Thymus (tissue), 11 donors: ENCODE data around the gene PROSER2. TPM values are rescaled to one million over a fixed set of nuclear protein-coding genes. Genes with fewer than 3 reads are reported as not detected.
"Not testable (repeated sequence)": the region's sequence is repeated elsewhere in the genome, so short reads cannot be mapped to it uniquely, and the experiment has no call there.

Experiments
- DNase-seq, 9 donors: peaks; one replicate each; pipeline ENCODE4 v3.0.0-alpha.2; 2013; ENCODE audit warnings: low spot score in 9 of 9, low read depth in 6 of 9, missing footprints in 1 of 9
- H3K27ac ChIP-seq, 2 donors: one replicate each; pipeline ENCODE4 v1.5.1; 2013; ENCODE audit warnings: control low read depth in 1 of 2, low read depth in 1 of 2, low read length in 1 of 2, mild to moderate bottlenecking in 1 of 2, moderate library complexity in 1 of 2
- H3K27me3 ChIP-seq, 2 donors: one replicate each; pipeline ENCODE4 v1.5.1; 2013; ENCODE audit warnings: low read length in 1 of 2; ENCODE audit not compliant: control insufficient read depth in 2 of 2, insufficient read depth in 1 of 2
- H3K36me3 ChIP-seq, 2 donors: one replicate each; pipeline ENCODE4 v1.5.1; 2013; ENCODE audit warnings: low read length in 1 of 2, mild to moderate bottlenecking in 1 of 2, moderate library complexity in 1 of 2; ENCODE audit not compliant: control insufficient read depth in 2 of 2, insufficient read depth in 2 of 2
- H3K4me1 ChIP-seq, 2 donors: one replicate each; pipeline ENCODE4 v1.5.1; 2013; ENCODE audit warnings: low read length in 2 of 2; ENCODE audit not compliant: control insufficient read depth in 2 of 2, insufficient read depth in 2 of 2
- H3K4me3 ChIP-seq, 2 donors: one replicate each; pipeline ENCODE4 v1.5.1; 2013; ENCODE audit warnings: low read length in 2 of 2, control low read depth in 1 of 2, mild to moderate bottlenecking in 1 of 2
- H3K9me3 ChIP-seq, 2 donors: one replicate each; pipeline ENCODE4 v1.5.1; 2013; ENCODE audit warnings: low read length in 1 of 2, mild to moderate bottlenecking in 1 of 2; ENCODE audit not compliant: control insufficient read depth in 2 of 2, insufficient read depth in 1 of 2
- WGBS: extraction: QIAGEN DNeasy Blood & Tissue Kit; methylation state at CpG from one replicate; pipeline ENCODE4 v1.1.7; 2013; 5-methylcytosine and 5-hydroxymethylcytosine counted together
- polyA plus RNA-seq: library from polyadenylated mRNA; stranded (reverse); fragments of 200-250 nt; gene quantifications from one replicate; pipeline ENCODE4 v1.2.3, GENCODE V29; 2013
- total RNA-seq: library from RNA; stranded (reverse); fragments of 120-200 nt; gene quantifications from one replicate; pipeline ENCODE4 v1.2.4, GENCODE V29; 2013
- donor health status: healthy.

Gene PROSER2
- total and polyA plus RNA-seq, 2 donors: 2.8 to 17.8 TPM

- 95% methylated on average over 8 of the region's 8 CpGs for WGBS
- Histone ChIP-seq H3K4me3 (no peak overlapping the region), H3K4me1 (no peaks in the 10 kb centered on the region), H3K9me3 (no peaks in the 10 kb centered on the region), H3K27me3 (no peaks in the 10 kb centered on the region), H3K36me3 (no peaks in the 10 kb centered on the region), H3K27ac (no peak overlapping the region)
- DNase-seq: no peak
Observed at GRCh38 chr10:11838298-11838852, 15.2 kb downstream of the PROSER2 start.

- WGBS: 94% methylated on average over 3 of the region's 3 CpGs
- no peaks in the 10 kb centered on the region for H3K36me3 ChIP-seq
- peaks cover 0 to 5% of the 10 kb centered on the region in 2 donors for H3K27me3 ChIP-seq
- H3K9me3 ChIP-seq: no peaks in the 10 kb centered on the region
- peaks cover 3 to 4% of the 10 kb centered on the region in 2 donors for H3K4me1 ChIP-seq
- no peak overlapping the region for H3K27ac ChIP-seq
- no peak overlapping the region for H3K4me3 ChIP-seq
- DNase-seq: no peak
Observed at GRCh38 chr10:11841375-11841774, 18.2 kb downstream of the PROSER2 start.

GRCh38 chr10:11842411-11842810 is 19.3 kb downstream of the PROSER2 start:
- DNase-seq: no peak
- WGBS: 99% methylated on average over 3 of the region's 3 CpGs
- Histone ChIP-seq H3K36me3 (no peaks in the 10 kb centered on the region), H3K9me3 (no peaks in the 10 kb centered on the region), H3K4me3 (no peak overlapping the region), H3K4me1 (peaks cover 3 to 7% of the 10 kb centered on the region in 2 donors), H3K27me3 (peaks cover 0 to 9% of the 10 kb centered on the region in 2 donors), H3K27ac (no peak overlapping the region)

GRCh38 chr10:11845113-11845512 is 22.0 kb downstream of the PROSER2 start:
- 30% methylated on average over 7 of the region's 7 CpGs for WGBS
- no peaks in the 10 kb centered on the region for H3K9me3 ChIP-seq
- peaks cover 0 to 9% of the 10 kb centered on the region in 2 donors for H3K27me3 ChIP-seq
- DNase-seq: peak in 1 of 9 donors; percentile 46
- no peak overlapping the region for H3K27ac ChIP-seq
- peaks cover 3 to 7% of the 10 kb centered on the region in 2 donors for H3K4me1 ChIP-seq
- no peak overlapping the region for H3K4me3 ChIP-seq
- H3K36me3 ChIP-seq: no peaks in the 10 kb centered on the region

GRCh38 chr10:11846542-11846941 is 23.4 kb downstream of the PROSER2 start:
- Histone ChIP-seq H3K36me3 (no peaks in the 10 kb centered on the region), H3K27me3 (peaks cover 0 to 9% of the 10 kb centered on the region in 2 donors), H3K27ac (no peak overlapping the region), H3K4me1 (peaks cover 3 to 7% of the 10 kb centered on the region in 2 donors), H3K4me3 (no peak overlapping the region), H3K9me3 (no peaks in the 10 kb centered on the region)
- DNase-seq: no peak
- 93% methylated on average over 8 of the region's 8 CpGs for WGBS

GRCh38 chr10:11849277-11849676 is 26.1 kb downstream of the PROSER2 start:
- Histone ChIP-seq H3K27ac (peak overlapping the region in 1 of 2 donors; percentile 12), H3K4me1 (peaks cover 3 to 7% of the 10 kb centered on the region in 2 donors), H3K27me3 (peaks cover 0 to 6% of the 10 kb centered on the region in 2 donors), H3K4me3 (no peak overlapping the region), H3K9me3 (no peaks in the 10 kb centered on the region), H3K36me3 (peaks cover 0 to 3% of the 10 kb centered on the region in 2 donors)
- 98% methylated on average over 1 of the region's 1 CpG for WGBS
- DNase-seq: no peak

GRCh38 chr10:11849911-11850310 is 26.8 kb downstream of the PROSER2 start:
- Histone ChIP-seq H3K27ac (no peak overlapping the region), H3K4me3 (no peak overlapping the region), H3K36me3 (peaks cover 0 to 3% of the 10 kb centered on the region in 2 donors)

GRCh38 chr10:11851910-11852309 is 28.8 kb downstream of the PROSER2 start:
- no peak overlapping the region for H3K27ac ChIP-seq
- no peaks in the 10 kb centered on the region for H3K9me3 ChIP-seq
- no peaks in the 10 kb centered on the region for H3K4me1 ChIP-seq
- peaks cover 0 to 3% of the 10 kb centered on the region in 2 donors for H3K36me3 ChIP-seq
- WGBS: 96% methylated on average over 13 of the region's 13 CpGs
- no peak overlapping the region for H3K4me3 ChIP-seq
- DNase-seq: no peak
- H3K27me3 ChIP-seq: no peaks in the 10 kb centered on the region

More at GRCh38 chr10:11849911-11850310, 26.8 kb downstream of the PROSER2 start:
- DNase-seq: no peak
- Histone ChIP-seq H3K9me3 (no peaks in the 10 kb centered on the region), H3K4me1 (peaks cover 3 to 7% of the 10 kb centered on the region in 2 donors), H3K27me3 (peaks cover 0 to 6% of the 10 kb centered on the region in 2 donors)
- WGBS: 87% methylated on average over 8 of the region's 8 CpGs

- H3K36me3 ChIP-seq, H3K27me3 ChIP-seq, H3K27ac ChIP-seq, H3K4me3 ChIP-seq, H3K4me1 ChIP-seq, H3K9me3 ChIP-seq, DNase-seq: not testable (repeated sequence)
- 99% methylated on average over 13 of the region's 13 CpGs for WGBS
Observed at GRCh38 chr10:11852637-11853036, 29.5 kb downstream of the PROSER2 start.
